NCI-H1436 (cell line): ENCODE results near the gene FGFBP2.
"Not testable (repeated sequence)": the region's sequence is repeated elsewhere in the genome, so short reads cannot be mapped to it uniquely, and the experiment has no call there.

Source experiments
- DNase-seq: peaks from one replicate; lab custom pipeline; 2025; lab: John Stamatoyannopoulos, UW

FGFBP2 gene

DNA sequence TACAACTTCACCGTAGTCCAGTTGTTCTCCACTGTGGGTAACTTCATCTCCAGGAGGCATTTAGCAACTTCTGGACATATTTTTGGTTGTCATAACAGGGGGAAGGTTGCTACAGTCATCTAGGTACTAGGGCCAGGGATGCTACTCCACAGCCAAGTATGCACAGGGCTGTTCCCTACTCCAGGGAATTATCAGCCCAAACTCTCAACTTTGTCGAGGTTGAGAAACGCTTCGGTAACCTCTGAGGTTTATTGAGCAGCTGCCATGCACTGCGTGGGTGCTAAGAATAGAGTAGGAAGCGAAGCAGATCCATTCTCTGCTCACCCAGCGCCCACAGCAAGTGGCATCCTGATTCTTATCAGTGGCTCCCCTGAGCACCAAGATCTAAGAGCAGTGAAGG, 32.7 kb downstream of the FGFBP2 start:
- DNase-seq, result no peak

DNA sequence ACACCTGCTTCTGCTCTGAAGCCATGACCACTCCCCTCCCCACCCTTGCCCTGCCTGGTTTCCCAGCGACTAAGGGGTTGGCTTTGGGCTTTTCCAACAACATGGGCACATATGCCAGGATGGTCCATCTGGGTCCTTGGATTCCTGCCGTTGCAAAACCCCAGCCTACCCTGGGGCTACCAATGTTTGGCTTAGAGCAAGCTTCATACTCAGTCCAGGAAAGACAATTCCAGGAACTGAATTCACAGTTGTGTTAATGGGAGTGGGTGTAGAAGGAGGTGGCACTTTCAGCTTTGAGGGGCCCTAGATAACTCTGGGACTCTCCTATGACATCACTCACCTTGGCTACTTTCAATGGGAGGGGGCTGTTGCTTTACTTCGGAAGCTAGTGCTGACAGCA, 33.4 kb downstream of the FGFBP2 start:
- DNase-seq, result no peak

DNA sequence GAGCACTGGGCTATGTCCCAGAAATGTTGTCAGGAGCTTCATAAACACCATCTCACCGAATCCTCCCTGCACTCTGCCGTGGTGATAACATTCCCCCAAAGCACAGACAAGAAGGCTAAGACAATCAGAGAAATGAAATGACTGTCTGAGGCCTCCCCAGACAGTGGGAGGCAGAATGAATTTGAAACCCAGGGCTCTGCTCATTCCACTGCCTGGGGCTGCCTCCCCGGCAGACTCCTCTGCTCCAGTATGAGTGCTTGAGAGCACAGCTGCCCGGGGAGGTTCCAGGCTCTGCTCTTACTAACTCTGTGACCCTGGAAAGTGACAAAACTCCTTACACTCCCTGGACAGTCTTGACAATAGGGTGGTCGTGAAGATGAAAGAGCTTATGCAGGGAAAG, 34.1 kb downstream of the FGFBP2 start:
- DNase-seq, result no peak

DNA sequence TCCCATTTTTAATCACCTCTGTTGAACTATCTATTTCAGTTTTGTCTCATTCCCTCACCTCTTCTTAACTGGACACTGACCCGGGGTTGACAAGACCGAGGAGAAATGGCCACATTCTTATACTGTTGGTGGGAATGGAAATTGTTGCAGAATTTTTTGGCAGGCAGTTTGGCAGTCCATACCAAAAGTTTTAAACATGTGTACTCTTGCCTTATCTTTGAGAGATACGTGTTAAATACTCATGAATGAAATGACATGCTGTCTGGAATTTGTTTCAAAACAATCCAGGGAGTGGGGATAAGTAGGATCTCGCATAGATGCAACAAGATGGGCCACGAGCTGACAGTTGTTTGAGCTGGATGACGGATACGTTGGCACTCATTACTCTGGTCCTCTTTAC, 36.5 kb downstream of the FGFBP2 start:
- DNase-seq, result no peak

DNA sequence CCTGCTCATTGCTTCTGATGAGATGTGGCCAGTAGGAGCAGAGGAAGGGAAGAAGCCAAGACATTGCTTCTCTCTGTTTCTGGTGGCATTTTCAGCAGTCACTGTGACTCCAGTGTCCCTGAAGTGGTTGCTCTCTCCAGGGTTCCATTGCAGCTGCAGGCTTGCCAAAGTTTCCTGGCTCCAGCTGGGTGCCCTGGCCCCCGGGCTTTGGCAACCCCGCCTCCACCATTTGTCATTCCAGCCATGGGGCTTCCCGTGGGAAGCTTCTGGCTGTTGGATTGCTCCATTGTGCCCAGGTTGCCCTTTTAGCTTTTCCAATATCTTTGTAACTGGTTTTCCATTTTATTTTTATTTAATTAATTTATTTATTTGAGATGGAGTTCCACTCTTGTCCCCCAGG, 37.1 kb downstream of the FGFBP2 start:
- no peak for DNase-seq

DNA sequence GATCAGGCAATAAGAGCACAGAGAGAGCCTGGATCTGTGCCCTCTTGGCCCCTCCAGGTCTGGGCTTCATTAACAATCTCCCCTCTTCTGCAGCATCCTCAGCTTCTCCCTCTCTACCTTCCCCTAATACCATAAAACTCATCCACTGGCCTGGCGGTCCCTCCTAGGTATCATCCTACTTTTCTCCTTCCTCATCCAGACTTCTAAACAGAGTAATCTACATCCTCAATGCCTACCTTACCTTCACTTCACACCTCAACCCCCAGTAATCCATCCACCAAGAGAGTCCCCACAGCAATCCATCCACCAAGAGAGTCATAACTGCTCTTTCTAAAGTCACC, 41.4 kb downstream of the FGFBP2 start:
- no peak for DNase-seq

DNA sequence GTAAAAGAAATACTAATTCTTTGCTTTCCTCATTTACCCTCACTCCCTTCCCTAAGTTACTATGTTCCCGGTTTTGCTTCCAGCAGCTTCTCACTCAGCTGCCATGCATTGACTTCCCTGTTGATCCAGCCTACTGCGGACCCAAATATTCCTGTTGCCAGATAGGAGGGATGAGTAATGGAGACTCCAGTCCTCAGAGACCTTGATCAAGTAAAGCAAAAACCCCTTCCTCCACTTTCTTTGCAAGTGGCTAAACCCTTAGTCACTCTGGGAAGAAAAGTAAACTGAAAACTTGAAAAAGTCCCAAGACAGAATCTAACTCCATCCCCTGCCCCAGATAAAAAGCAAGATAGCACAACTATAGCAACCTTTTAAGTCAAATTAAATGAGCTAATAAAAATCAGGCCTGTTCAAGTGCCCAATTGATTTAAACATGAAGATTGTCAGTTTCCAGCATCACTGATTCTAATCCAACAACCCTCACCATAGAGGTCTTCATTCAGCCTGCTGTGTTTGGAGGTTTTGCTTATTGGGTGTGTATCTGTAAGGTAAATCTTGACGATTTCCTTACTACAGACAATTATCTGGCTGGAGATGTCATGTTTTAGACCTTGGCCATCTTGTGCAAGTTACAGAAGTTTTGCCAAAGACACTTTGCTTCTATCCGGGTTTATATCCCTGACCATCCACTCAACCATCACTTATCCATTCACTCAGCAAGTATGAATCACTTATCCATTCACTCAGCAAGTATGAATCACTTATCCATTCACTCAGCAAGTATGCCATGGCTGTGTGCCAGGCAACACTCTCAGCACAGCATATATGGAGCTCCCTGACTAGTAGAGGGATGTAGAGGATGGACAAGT, 42.0 kb downstream of the FGFBP2 start:
- no peak for DNase-seq

DNA sequence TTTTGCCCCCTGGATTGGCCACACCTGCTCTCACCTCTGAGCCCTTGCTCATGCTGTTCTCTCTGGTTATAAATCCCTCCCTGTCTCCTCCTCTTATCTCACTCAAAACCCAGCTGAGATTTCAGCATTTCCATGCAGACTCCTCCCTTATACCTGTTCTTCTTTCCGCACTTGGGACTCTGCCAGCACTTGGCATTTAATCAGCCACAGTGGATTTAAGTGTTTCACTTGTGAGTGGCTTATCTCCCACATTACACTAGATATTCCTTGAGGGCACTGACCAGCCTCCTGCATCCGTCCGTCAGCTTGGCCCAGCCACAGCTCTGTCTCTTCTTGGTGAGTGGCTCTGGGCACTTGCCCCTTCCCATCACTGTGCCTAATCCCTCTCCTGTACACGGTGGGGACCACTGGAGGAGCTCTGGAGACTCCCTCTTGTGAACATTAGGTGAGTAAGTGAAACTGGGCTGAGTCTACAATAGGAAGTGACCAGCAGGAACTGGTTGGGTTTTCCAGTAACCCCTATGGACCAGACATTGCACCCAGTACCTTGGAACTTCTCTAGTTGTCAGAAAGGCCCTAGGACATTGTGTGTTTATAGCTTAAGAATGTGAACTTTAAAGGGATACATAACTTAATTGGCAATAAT, 44.4 kb downstream of the FGFBP2 start:
- DNase-seq, result no peak

DNA sequence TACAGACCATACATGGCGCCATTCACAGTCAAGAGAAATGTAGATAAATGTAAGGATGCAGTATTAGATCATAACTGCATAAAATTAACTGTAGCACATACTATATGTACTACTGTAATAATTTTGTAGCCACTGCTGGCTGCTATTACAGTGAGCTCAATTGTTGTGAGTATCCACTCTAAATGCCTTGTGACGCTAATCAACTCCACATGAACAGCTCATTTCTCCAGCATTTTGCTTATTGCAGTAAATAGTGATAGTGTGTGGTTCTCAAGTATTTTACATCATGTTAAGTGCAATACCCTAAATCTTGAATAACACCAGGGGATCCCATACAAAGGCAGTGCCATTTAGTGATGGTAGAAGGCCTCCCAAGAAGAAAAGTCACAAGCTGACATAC, 45.7 kb downstream of the FGFBP2 start:
- no peak for DNase-seq

DNA sequence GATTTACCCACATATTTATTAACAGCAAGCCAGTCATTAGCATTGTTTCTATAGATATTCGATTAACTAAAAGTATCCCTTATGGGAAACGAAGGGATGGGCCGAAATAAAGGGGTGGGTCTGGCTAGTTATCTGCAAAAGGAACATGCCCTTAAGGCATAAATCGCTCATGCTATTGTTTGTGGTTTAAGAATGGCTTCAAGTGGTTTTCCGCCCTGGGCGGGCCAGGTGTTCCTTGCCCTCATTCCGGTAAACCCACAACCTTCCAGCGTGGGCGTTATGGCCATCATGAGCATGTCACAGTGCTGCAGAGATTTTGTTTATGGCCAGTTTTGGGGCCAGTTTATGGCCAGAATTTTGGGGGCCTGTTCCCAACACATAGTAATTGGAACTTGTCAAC, 46.6 kb downstream of the FGFBP2 start:
- DNase-seq, result not testable (repeated sequence)

DNA sequence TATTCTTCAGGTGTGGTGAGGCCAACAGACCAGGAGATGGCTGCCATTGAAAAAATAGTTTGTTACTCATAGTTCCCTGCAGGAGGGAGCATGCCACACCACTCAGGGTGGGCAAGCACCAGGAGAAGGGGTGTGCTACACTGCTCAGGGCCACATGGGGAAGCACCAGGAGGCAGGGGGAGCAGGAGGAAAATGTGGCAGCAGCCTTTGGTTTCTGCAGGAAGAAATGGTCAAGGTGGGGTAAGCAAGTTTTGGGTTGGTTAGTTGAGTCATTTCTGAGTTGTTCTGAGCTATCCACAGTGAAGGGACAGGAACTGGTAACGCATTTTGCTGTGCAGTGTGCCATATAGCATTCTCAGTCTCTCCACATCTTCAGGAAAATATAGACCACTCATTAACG, 48.2 kb downstream of the FGFBP2 start:
- DNase-seq, result no peak

DNA sequence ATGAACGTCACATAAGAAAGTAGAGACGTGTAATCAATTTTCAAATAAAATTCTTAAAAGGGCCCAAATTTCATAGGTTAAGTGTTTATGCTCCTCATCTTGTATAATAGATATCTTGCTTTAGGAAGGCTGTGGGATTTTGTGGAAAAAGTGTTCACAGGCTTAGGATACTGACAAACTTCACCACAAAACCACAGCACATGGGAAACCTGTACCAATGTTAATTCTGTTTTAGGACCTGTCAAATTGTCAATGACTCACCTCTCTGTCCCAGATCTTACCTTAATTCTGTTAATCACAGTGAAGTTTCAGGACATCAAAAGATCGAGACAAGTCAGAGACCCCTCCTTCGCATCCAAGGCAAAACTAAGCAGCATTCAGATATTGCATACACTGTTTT, 48.7 kb downstream of the FGFBP2 start:
- no peak for DNase-seq

DNA sequence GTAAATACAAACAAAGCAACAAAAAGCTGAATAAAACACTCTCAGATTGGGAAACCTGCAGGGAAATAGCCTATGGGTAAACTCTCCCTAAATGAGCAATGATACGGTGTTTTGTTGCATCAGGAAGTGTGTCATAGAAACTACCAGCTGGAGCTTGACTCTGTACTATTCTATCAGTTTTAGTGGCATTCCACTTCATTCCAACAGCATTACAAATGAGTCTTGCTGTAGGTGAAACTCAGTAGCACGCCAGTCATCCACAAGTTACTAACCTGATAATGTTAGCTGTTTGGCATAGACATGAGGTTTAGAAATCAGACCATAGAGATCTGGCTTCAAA, 49.4 kb downstream of the FGFBP2 start:
- no peak for DNase-seq

DNA sequence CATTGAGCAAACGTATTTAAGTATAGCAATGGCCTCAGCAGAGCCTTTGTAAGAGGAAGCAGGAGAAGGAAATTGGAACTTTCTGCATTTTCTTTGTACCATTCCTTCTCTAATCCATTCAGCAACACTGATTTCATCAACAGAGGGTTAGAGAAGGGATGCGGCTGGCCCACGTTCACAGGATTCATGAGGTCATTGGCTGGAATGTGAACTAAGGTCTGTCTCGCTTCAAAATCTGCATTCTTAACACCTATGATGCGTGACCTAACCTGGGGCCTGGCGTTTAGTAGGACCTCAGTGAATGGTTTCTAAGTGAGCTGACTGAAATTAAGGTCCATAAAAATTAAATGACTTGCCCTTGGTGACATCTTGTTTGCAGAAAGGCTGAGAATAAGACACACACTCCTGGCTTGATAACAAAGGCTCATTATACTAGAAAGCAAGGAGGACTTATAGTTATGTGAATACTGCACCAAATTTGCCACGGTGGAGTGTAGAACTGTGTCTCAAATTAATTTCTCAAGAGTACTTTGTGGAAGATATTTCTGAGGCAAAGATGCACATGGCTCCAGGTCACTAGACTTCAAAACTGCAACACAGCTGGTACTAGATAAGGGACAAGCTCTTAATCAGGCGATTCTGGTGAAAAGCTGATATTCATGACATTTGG, 49.9 kb downstream of the FGFBP2 start:
- DNase-seq, result no peak

DNA sequence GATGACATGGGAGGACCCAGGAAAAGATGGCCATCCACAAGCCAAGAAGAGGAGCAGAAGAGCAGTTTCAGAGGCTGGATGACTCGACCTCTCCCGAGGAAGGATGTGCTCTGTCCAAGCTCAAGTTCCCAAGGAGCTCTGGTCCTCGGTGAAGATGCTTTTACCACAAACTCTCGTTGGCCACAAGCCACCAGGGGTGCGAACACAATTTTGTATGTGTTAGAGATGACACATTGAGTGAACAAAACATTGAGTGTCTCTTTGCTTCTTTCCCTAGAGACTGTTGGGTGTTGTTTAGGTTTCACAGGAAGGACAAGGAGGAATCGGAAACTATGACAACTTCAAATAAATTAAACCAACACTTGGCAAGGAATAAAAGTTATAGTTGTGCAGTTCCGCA, 50.7 kb downstream of the FGFBP2 start:
- DNase-seq, result no peak
